ENCODE measurements around the gene SEMA4A. TPM values are rescaled to one million over a fixed set of nuclear protein-coding genes. Genes with fewer than 3 reads are reported as not detected.

The SEMA4A gene
- total and polyA plus RNA-seq, 2 of the 8 experiments (the other 6 are each of a cell fraction or from before 2014, with no cell fraction given) = 7.3 to 10.6 TPM

DNA sequence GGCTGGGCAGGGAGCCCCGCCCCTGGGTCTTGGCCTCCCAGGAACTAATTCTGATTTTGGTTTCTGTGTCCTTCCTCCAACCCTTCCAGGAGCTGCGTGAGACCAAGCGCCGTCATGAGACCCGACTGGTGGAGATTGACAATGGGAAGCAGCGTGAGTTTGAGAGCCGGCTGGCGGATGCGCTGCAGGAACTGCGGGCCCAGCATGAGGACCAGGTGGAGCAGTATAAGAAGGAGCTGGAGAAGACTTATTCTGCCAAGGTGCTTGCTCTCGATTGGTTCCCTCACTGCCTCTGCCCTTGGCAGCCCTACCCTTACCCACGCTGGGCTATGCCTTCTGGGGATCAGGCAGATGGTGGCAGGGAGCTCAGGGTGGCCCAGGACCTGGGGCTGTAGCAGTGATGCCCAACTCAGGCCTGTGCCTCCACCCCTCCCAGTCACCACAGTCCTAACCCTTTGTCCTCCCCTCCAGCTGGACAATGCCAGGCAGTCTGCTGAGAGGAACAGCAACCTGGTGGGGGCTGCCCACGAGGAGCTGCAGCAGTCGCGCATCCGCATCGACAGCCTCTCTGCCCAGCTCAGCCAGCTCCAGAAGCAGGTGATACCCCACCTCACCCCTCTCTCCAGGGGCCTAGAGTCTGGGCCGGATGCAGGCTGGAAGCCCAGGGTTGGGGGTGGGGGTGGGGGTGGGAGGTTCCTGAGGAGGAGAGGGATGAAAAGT lies 18.5 kb upstream of the SEMA4A start (continued):
- TF ChIP-seq CHD1 (IDR thresholded peaks at IDR 0.05; ENCODE audit: low read depth, low read length) (no peak), RNF2 (IDR thresholded peaks at IDR 0.05; ENCODE audit: borderline replicate concordance, low read depth, low read length, missing control alignments, poor library complexity, severe bottlenecking) (no peak), ASH2L (IDR thresholded peaks at IDR 0.05; ENCODE audit: low read length) (no peak), POLR2AphosphoS5 (IDR thresholded peaks at IDR 0.05; ENCODE audit: low read depth, low read length) (no peak)
- TF ChIP-seq, protein P1, sequence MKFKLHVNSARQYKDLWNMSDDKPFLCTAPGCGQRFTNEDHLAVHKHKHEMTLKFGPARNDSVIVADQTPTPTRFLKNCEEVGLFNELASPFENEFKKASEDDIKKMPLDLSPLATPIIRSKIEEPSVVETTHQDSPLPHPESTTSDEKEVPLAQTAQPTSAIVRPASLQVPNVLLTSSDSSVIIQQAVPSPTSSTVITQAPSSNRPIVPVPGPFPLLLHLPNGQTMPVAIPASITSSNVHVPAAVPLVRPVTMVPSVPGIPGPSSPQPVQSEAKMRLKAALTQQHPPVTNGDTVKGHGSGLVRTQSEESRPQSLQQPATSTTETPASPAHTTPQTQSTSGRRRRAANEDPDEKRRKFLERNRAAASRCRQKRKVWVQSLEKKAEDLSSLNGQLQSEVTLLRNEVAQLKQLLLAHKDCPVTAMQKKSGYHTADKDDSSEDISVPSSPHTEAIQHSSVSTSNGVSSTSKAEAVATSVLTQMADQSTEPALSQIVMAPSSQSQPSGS (IDR thresholded peaks at IDR 0.05; ENCODE audit: low read length) = no peak
